HepG2 (cell line): ENCODE measurements around the gene EVL. TPM values are rescaled to one million over a fixed set of nuclear protein-coding genes. Genes with fewer than 3 reads are reported as not detected.

Experiments
- CC2D1A ChIP-seq: sonication (generic); formaldehyde crosslinking; IDR thresholded peaks from 2 replicates; pipeline ENCODE4 v1.8.1; 2023; ENCODE audit warnings: mild to moderate bottlenecking, missing genetic modification reagents
- EP300 ChIP-seq, 3 experiments: sonication (generic) in 1 of 3; formaldehyde crosslinking in 1 of 3; IDR thresholded peaks; 2 replicates each; pipeline versions ENCODE4 v1.5.1 to v1.6.1; 2011 to 2020; ENCODE audit warnings: low read depth in 2 of 3, low read length in 2 of 3, borderline replicate concordance in 1 of 3, improper control_type of control experiment in 1 of 3, mild to moderate bottlenecking in 1 of 3, missing genetic modification reagents in 1 of 3, moderate library complexity in 1 of 3
- HNF4A ChIP-seq: sonication (generic); formaldehyde crosslinking; IDR thresholded peaks from 2 replicates; pipeline ENCODE4 v1.4.0; 2020; ENCODE audit warnings: missing genetic modification reagents
- KAT8 ChIP-seq: IDR thresholded peaks from 2 replicates; pipeline ENCODE4 v1.6.1; 2016; ENCODE audit warnings: missing genetic modification reagents, missing compliant biosample characterization
- MTA1 ChIP-seq: sonication (generic); formaldehyde crosslinking; IDR thresholded peaks from 2 replicates; pipeline ENCODE4 v1.4.0; 2020; ENCODE audit warnings: missing genetic modification reagents, mild to moderate bottlenecking, borderline replicate concordance
- SAFB2 ChIP-seq: sonication (generic); formaldehyde crosslinking; IDR thresholded peaks from 2 replicates; pipeline ENCODE4 v1.5.1; 2020; ENCODE audit warnings: missing genetic modification reagents, low read depth, mild to moderate bottlenecking, borderline replicate concordance
- SP4 ChIP-seq: sonication (generic); formaldehyde crosslinking; IDR thresholded peaks from 2 replicates; pipeline ENCODE4 v1.8.1; 2023; ENCODE audit warnings: mild to moderate bottlenecking, missing genetic modification reagents
- STAG1 ChIP-seq: sonication (generic); formaldehyde crosslinking; IDR thresholded peaks from 2 replicates; pipeline ENCODE4 v1.4.0; 2020; ENCODE audit warnings: missing genetic modification reagents
- TEAD2 ChIP-seq: sonication (generic); formaldehyde crosslinking; IDR thresholded peaks from 2 replicates; pipeline ENCODE4 v1.9.0; 2021; ENCODE audit warnings: missing genetic modification reagents
- U2AF2 ChIP-seq: fragments of 200-400 bp; formaldehyde crosslinking; IDR thresholded peaks from 2 replicates; pipeline ENCODE4 v1.6.1; 2017; ENCODE audit warnings: low read depth, mild to moderate bottlenecking, low read length
- ZMYM4 ChIP-seq: sonication (generic); formaldehyde crosslinking; IDR thresholded peaks from 2 replicates; pipeline ENCODE4 v1.8.1; 2023; ENCODE audit warnings: mild to moderate bottlenecking, missing genetic modification reagents
- ZNF780A ChIP-seq: sonication (generic); formaldehyde crosslinking; IDR thresholded peaks from 2 replicates; pipeline ENCODE4 v1.8.0; 2022; ENCODE audit warnings: mild to moderate bottlenecking, missing genetic modification reagents, moderate library complexity
- ZNF781 ChIP-seq: sonication (generic); formaldehyde crosslinking; IDR thresholded peaks from 2 replicates; pipeline ENCODE4 v1.5.1; 2020; ENCODE audit warnings: borderline replicate concordance, mild to moderate bottlenecking, missing genetic modification reagents; ENCODE audit errors: not compliant biosample characterization
- ZSCAN22 ChIP-seq: sonication (generic); formaldehyde crosslinking; IDR thresholded peaks from 2 replicates; pipeline ENCODE4 v1.4.0; 2020; ENCODE audit warnings: mild to moderate bottlenecking, missing genetic modification reagents
- polyA plus RNA-seq, 8 experiments: library from polyadenylated mRNA; depleted of rRNA in 3 of 8; stranded (reverse) in 7 of 8; unstranded in 1 of 8; fragments of >200 nt; fragmentation: Illumina TruSeq in 4 of 8; extraction: Trizol in 4 of 8; gene quantifications; 2 replicates each; pipeline versions ENCODE4 v1.2.1 to v1.2.3, GENCODE V29; 2011 to 2016; ENCODE audit warnings: low read depth in 4 of 8, missing spikeins in 1 of 8, mixed read lengths in 1 of 8; ENCODE audit not compliant: insufficient read depth in 1 of 8
- total RNA-seq, 5 experiments: library from RNA; depleted of rRNA; stranded (reverse); fragments of >200 nt; fragmentation: Illumina TruSeq; extraction: Trizol; gene quantifications; 2 replicates each; pipeline ENCODE4 v1.2.3, GENCODE V29; 2016; ENCODE audit warnings: low read depth in 1 of 5
- TF ChIP-seq, protein P1 (sequence below): sonication (generic); formaldehyde crosslinking; IDR thresholded peaks from 2 replicates; pipeline ENCODE4 v1.5.0; 2020; ENCODE audit warnings: missing genetic modification reagents, mild to moderate bottlenecking, borderline replicate concordance
- TF ChIP-seq, protein P2 (sequence below): sonication (generic); formaldehyde crosslinking; IDR thresholded peaks from 2 replicates; pipeline ENCODE4 v1.4.0; 2020; ENCODE audit warnings: missing genetic modification reagents, low read depth, mild to moderate bottlenecking, borderline replicate concordance
- TF ChIP-seq, protein P3 (sequence below): sonication (generic); formaldehyde crosslinking; IDR thresholded peaks from 2 replicates; pipeline ENCODE4 v1.5.1; 2020; ENCODE audit warnings: mild to moderate bottlenecking, missing genetic modification reagents
- TF ChIP-seq, protein P4 (sequence below): sonication (generic); formaldehyde crosslinking; IDR thresholded peaks from 2 replicates; pipeline ENCODE4 v1.8.1; 2023; ENCODE audit warnings: mild to moderate bottlenecking, missing genetic modification reagents, borderline replicate concordance
- TF ChIP-seq, protein P5 (sequence below): sonication (generic); IDR thresholded peaks from 2 replicates; pipeline ENCODE4 v1.6.1; 2016; ENCODE audit warnings: low read depth, borderline replicate concordance
- TF ChIP-seq, protein P6 (sequence below): sonication (generic); formaldehyde crosslinking; IDR thresholded peaks from 2 replicates; pipeline ENCODE4 v1.8.0; 2022; ENCODE audit warnings: mild to moderate bottlenecking, missing genetic modification reagents; ENCODE audit not compliant: insufficient replicate concordance

EVL gene
- total and polyA plus RNA-seq, 2 of the 13 experiments (the other 11 are each of a cell fraction or from before 2014, with no cell fraction given): 15.1 to 31.2 TPM

DNA sequence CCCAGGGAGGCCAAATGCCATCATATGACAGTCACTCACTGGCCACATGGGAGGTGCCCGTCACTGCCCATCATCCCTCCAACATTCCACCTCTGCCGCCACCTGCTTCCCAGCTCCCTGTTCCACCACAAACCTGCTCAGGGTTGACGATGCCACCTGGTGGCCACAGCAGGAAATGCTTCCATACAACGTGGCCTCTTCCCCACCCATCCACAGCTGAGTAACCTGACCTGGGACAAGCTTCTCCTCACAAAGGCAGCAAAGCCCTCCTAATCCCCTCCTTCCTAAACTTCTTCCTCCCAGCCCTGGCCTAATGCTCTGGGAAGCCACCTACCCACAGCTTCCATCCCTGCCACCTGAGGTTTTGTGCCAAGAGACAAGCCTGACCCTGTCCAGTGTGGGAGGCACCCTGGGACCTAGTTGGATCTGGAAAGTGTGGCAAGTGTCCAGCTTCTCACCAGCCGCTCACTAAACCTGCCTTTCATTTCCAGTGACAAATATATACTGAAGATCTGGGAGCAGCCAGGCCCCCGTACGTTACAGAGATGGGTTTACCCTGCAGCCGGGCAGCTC is 89.9 kb downstream of the EVL start (continued):
- TF ChIP-seq TEAD2 (CRISPR knock-in tag) (no peak), ZNF781 (peak; percentile 31), ZMYM4 (CRISPR knock-in tag) (peak; percentile 26; the same call in 1 of the 2 replicates), MTA1 (CRISPR knock-in tag) (peak; percentile 53; the same call in 1 of the 2 replicates), KAT8 (no peak), EP300 (IDR thresholded peaks at IDR 0.05; ENCODE audit: low read depth in 2 of 2, low read length in 2 of 2) (no peak), EP300 (CRISPR knock-in tag; IDR thresholded peaks at IDR 0.05; ENCODE audit: borderline replicate concordance) (no peak), HNF4A (peak; percentile 24; the same call in 1 of the 2 replicates), CC2D1A (0 out of 2 replicates have a peak, but pooled peaks have one; percentile 38), ZSCAN22 (CRISPR knock-in tag) (no peak), SAFB2 (no peak), STAG1 (CRISPR knock-in tag) (peak; percentile 62), SP4 (CRISPR knock-in tag) (no peak), U2AF2 (no peak), ZNF780A (0 out of 2 replicates have a peak, but pooled peaks have one; percentile 42)
- TF ChIP-seq, protein P1, sequence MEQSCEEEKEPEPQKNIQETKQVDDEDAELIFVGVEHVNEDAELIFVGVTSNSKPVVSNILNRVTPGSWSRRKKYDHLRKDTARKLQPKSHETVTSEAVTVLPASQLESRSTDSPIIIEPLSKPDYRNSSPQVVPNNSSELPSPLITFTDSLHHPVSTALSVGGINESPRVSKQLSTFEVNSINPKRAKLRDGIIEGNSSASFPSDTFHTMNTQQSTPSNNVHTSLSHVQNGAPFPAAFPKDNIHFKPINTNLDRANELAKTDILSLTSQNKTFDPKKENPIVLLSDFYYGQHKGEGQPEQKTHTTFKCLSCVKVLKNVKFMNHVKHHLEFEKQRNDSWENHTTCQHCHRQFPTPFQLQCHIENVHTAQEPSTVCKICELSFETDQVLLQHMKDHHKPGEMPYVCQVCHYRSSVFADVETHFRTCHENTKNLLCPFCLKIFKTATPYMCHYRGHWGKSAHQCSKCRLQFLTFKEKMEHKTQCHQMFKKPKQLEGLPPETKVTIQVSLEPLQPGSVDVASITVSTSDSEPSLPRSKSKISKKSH (CRISPR knock-in tag): peak; percentile 94; the same call in 1 of the 2 replicates
- TF ChIP-seq, protein P2, sequence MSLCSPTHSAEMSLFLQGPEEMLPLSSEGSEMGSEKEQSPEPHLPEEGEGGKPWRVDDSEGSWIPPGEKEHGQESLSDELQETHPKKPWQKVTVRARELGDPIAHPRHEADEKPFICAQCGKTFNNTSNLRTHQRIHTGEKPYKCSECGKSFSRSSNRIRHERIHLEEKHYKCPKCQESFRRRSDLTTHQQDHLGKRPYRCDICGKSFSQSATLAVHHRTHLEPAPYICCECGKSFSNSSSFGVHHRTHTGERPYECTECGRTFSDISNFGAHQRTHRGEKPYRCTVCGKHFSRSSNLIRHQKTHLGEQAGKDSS (CRISPR knock-in tag): 0 out of 2 replicates have a peak, but pooled peaks have one; percentile 39
- TF ChIP-seq, protein P3, sequence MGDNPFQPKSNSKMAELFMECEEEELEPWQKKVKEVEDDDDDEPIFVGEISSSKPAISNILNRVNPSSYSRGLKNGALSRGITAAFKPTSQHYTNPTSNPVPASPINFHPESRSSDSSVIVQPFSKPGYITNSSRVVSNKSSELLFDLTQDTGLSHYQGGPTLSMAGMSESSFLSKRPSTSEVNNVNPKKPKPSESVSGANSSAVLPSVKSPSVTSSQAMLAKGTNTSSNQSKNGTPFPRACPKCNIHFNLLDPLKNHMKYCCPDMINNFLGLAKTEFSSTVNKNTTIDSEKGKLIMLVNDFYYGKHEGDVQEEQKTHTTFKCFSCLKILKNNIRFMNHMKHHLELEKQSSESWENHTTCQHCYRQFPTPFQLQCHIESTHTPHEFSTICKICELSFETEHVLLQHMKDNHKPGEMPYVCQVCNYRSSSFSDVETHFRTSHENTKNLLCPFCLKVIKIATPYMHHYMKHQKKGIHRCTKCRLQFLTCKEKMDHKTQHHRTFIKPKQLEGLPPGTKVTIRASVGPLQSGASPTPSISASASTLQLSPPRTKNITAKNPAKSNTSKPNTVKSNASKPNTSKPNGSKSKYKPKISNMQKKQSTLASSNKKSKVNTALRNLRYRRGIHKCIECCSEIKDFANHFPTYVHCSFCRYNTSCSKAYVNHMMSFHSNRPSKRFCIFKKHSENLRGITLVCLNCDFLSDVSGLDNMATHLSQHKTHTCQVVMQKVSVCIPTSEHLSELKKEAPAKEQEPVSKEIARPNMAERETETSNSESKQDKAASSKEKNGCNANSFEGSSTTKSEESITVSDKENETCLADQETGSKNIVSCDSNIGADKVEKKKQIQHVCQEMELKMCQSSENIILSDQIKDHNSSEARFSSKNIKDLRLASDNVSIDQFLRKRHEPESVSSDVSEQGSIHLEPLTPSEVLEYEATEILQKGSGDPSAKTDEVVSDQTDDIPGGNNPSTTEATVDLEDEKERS (CRISPR knock-in tag): peak; percentile 94
- TF ChIP-seq, protein P4, sequence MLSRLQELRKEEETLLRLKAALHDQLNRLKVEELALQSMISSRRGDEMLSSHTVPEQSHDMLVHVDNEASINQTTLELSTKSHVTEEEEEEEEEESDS (CRISPR knock-in tag): no peak
- TF ChIP-seq, protein P5, sequence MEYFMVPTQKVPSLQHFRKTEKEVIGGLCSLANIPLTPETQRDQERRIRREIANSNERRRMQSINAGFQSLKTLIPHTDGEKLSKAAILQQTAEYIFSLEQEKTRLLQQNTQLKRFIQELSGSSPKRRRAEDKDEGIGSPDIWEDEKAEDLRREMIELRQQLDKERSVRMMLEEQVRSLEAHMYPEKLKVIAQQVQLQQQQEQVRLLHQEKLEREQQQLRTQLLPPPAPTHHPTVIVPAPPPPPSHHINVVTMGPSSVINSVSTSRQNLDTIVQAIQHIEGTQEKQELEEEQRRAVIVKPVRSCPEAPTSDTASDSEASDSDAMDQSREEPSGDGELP: peak; percentile 40; the same call in 1 of the 2 replicates
- TF ChIP-seq, protein P6, sequence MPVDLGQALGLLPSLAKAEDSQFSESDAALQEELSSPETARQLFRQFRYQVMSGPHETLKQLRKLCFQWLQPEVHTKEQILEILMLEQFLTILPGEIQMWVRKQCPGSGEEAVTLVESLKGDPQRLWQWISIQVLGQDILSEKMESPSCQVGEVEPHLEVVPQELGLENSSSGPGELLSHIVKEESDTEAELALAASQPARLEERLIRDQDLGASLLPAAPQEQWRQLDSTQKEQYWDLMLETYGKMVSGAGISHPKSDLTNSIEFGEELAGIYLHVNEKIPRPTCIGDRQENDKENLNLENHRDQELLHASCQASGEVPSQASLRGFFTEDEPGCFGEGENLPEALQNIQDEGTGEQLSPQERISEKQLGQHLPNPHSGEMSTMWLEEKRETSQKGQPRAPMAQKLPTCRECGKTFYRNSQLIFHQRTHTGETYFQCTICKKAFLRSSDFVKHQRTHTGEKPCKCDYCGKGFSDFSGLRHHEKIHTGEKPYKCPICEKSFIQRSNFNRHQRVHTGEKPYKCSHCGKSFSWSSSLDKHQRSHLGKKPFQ: peak; percentile 77
